PC-9 (cell line): Measurements from ENCODE around the gene NAXD.

Source experiments
- EZH2 ChIP-seq: fragments of 200-600 bp; sonication (generic); IDR thresholded peaks from 2 replicates; pipeline ENCODE4 v1.8.0; 2017; ENCODE audit warnings: antibody characterized with exemption, low read depth
- TF ChIP-seq, protein P1 (sequence below): fragments of 200-600 bp; sonication (generic); conservative IDR thresholded peaks from 2 replicates; pipeline ENCODE4 v1.6.1; 2017; ENCODE audit warnings: mixed run types, antibody characterized with exemption, mild to moderate bottlenecking, moderate library complexity

DNA sequence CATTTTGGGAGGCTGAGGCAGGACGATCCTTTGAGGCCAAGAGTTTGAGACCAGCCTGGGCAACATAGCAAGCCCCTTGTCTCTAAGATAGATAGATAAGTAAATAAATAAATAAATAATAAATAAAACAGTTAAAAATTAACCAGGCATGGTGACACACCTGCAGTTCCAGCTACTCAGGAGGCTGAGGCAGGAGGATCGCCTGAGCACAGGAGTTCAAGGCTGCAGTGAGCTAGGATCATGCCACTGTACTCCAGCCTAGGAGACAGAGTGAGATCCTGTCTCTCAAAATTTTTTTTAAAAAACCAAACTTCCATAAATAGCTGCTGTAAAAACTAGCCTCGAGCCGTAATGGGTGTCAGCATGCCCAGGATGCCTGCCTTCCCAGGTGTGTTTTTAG, 14.4 kb upstream of the NAXD start:
- TF ChIP-seq, protein P1, sequence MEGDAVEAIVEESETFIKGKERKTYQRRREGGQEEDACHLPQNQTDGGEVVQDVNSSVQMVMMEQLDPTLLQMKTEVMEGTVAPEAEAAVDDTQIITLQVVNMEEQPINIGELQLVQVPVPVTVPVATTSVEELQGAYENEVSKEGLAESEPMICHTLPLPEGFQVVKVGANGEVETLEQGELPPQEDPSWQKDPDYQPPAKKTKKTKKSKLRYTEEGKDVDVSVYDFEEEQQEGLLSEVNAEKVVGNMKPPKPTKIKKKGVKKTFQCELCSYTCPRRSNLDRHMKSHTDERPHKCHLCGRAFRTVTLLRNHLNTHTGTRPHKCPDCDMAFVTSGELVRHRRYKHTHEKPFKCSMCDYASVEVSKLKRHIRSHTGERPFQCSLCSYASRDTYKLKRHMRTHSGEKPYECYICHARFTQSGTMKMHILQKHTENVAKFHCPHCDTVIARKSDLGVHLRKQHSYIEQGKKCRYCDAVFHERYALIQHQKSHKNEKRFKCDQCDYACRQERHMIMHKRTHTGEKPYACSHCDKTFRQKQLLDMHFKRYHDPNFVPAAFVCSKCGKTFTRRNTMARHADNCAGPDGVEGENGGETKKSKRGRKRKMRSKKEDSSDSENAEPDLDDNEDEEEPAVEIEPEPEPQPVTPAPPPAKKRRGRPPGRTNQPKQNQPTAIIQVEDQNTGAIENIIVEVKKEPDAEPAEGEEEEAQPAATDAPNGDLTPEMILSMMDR: no peak
- TF ChIP-seq EZH2: no peak
